H9 (cell line): ENCODE data around the gene SEL1L. TPM values are rescaled to one million over a fixed set of nuclear protein-coding genes. Genes with fewer than 3 reads are reported as not detected.

Experiments used
- DNase-seq: peaks from one replicate; pipeline ENCODE4 v3.0.0-alpha.2; 2017
- H2AFZ ChIP-seq: one replicate; pipeline ENCODE4 v1.6.1; 2013; ENCODE audit warnings: mild to moderate bottlenecking, low read length, control low read depth, moderate library complexity
- H2AK5ac ChIP-seq: 2 replicates; pipeline ENCODE4 v1.6.1; 2013; ENCODE audit warnings: low read length, control low read depth, mixed read lengths; ENCODE audit not compliant: insufficient read length
- H2BK120ac ChIP-seq: one replicate; pipeline ENCODE4 v1.6.1; 2013; ENCODE audit warnings: low read depth, mild to moderate bottlenecking, low read length, control low read depth, inconsistent platforms; ENCODE audit not compliant: poor library complexity, severe bottlenecking
- H2BK12ac ChIP-seq: 2 replicates; pipeline ENCODE4 v1.6.1; 2013; ENCODE audit warnings: low read length, control low read depth, mixed read lengths, low read depth; ENCODE audit not compliant: insufficient read length
- H2BK15ac ChIP-seq: 2 replicates; pipeline ENCODE4 v1.6.1; 2013; ENCODE audit warnings: low read depth, low read length, control low read depth
- H2BK20ac ChIP-seq: one replicate; pipeline ENCODE4 v1.6.1; 2013; ENCODE audit warnings: low read depth, mild to moderate bottlenecking, low read length, control low read depth, inconsistent platforms; ENCODE audit not compliant: poor library complexity, severe bottlenecking
- H2BK5ac ChIP-seq: 2 replicates; pipeline ENCODE4 v1.6.1; 2013; ENCODE audit warnings: low read length, control low read depth, mixed read lengths; ENCODE audit not compliant: insufficient read length
- H3K14ac ChIP-seq: 2 replicates; pipeline ENCODE4 v1.6.1; 2013; ENCODE audit warnings: low read length, control low read depth; ENCODE audit not compliant: insufficient read depth
- H3K18ac ChIP-seq: 2 replicates; pipeline ENCODE4 v1.6.1; 2013; ENCODE audit warnings: low read depth, mild to moderate bottlenecking, mixed read lengths, low read length, control low read depth; ENCODE audit not compliant: insufficient read length
- H3K23ac ChIP-seq: 2 replicates; pipeline ENCODE4 v1.6.1; 2013; ENCODE audit warnings: low read length, control low read depth, mixed read lengths, low read depth; ENCODE audit not compliant: insufficient read length
- H3K23me2 ChIP-seq: 2 replicates; pipeline ENCODE4 v1.6.1; 2013; ENCODE audit warnings: low read depth, mild to moderate bottlenecking, mixed read lengths, low read length, control low read depth; ENCODE audit not compliant: insufficient read length, poor library complexity, severe bottlenecking
- H3K27ac ChIP-seq: 2 replicates; pipeline ENCODE4 v1.5.1; 2013; ENCODE audit warnings: low read length, control low read depth, mixed read lengths, low read depth; ENCODE audit not compliant: insufficient read length
- H3K27me3 ChIP-seq: 2 replicates; pipeline ENCODE4 v1.6.1; 2013; ENCODE audit warnings: low read length, control low read depth, inconsistent platforms; ENCODE audit not compliant: insufficient read depth
- H3K4ac ChIP-seq: 2 replicates; pipeline ENCODE4 v1.6.1; 2013; ENCODE audit warnings: low read depth, mild to moderate bottlenecking, control low read depth, inconsistent platforms, low read length, moderate library complexity
- H3K4me1 ChIP-seq: 2 replicates; pipeline ENCODE4 v1.6.1; 2013; ENCODE audit warnings: low read length, control low read depth, inconsistent platforms; ENCODE audit not compliant: insufficient read depth
- H3K4me2 ChIP-seq: 2 replicates; pipeline ENCODE4 v1.6.1; 2013; ENCODE audit warnings: low read length, control low read depth, mixed read lengths; ENCODE audit not compliant: insufficient read length, insufficient read depth
- H3K56ac ChIP-seq: 2 replicates; pipeline ENCODE4 v1.6.1; 2013; ENCODE audit warnings: low read depth, mild to moderate bottlenecking, mixed read lengths, low read length, control low read depth; ENCODE audit not compliant: insufficient read length
- H3K79me1 ChIP-seq: 2 replicates; pipeline ENCODE4 v1.6.1; 2013; ENCODE audit warnings: low read depth, mild to moderate bottlenecking, moderate library complexity, low read length, control low read depth, inconsistent platforms; ENCODE audit not compliant: insufficient read depth, poor library complexity, severe bottlenecking
- H3K79me2 ChIP-seq: 2 replicates; pipeline ENCODE4 v1.6.1; 2013; ENCODE audit warnings: low read length, control low read depth, inconsistent platforms; ENCODE audit not compliant: insufficient read depth
- H3K9ac ChIP-seq: 2 replicates; pipeline ENCODE4 v1.6.1; 2013; ENCODE audit warnings: low read length, control low read depth, mixed read lengths; ENCODE audit not compliant: insufficient read length; ENCODE audit errors: extremely low read depth
- H3K9me3 ChIP-seq: one replicate; pipeline ENCODE4 v1.6.1; 2013; ENCODE audit warnings: low read depth, low read length, inconsistent platforms; ENCODE audit not compliant: control insufficient read depth
- H3T11ph ChIP-seq: one replicate; pipeline ENCODE4 v1.6.1; 2013; ENCODE audit warnings: mild to moderate bottlenecking, low read length, control low read depth, inconsistent platforms
- H4K20me1 ChIP-seq: one replicate; pipeline ENCODE4 v1.6.1; 2013; ENCODE audit not compliant: control insufficient read depth, insufficient read length, insufficient read depth
- H4K5ac ChIP-seq: 2 replicates; pipeline ENCODE4 v1.6.1; 2013; ENCODE audit warnings: low read depth, mild to moderate bottlenecking, mixed read lengths, low read length, control low read depth; ENCODE audit not compliant: insufficient read length
- H4K8ac ChIP-seq: replicated peaks from 2 replicates; pipeline ENCODE4 v1.6.1; 2013; ENCODE audit warnings: low read length, control low read depth, mixed read lengths, low read depth; ENCODE audit not compliant: insufficient read length
- H4K91ac ChIP-seq: 2 replicates; pipeline ENCODE4 v1.6.1; 2013; ENCODE audit warnings: low read depth, mild to moderate bottlenecking, moderate library complexity, mixed read lengths, low read length, control low read depth; ENCODE audit not compliant: insufficient read length
- H3K27ac Mint-ChIP-seq, 3 experiments: 2 replicates in 2 of 3; 3 replicates in 1 of 3; pipeline ENCODE4 v1.8.0; 2020 to 2021; ENCODE audit warnings: mixed read lengths in 3 of 3, mild to moderate bottlenecking in 1 of 3, moderate library complexity in 1 of 3
- H3K27me3 Mint-ChIP-seq: 2 replicates; pipeline ENCODE4 v1.8.0; 2021; ENCODE audit warnings: low read depth, mild to moderate bottlenecking, moderate library complexity, mixed read lengths
- H3K36me3 Mint-ChIP-seq, 3 experiments: 2 replicates in 2 of 3; 3 replicates in 1 of 3; pipeline ENCODE4 v1.8.0; 2020 to 2021; ENCODE audit warnings: low read depth in 3 of 3, mixed read lengths in 3 of 3; ENCODE audit not compliant: insufficient read depth in 1 of 3
- H3K4me1 Mint-ChIP-seq, 2 experiments: 2 replicates each; pipeline ENCODE4 v1.8.0; 2020; ENCODE audit warnings: mixed read lengths in 2 of 2
- H3K4me3 Mint-ChIP-seq, 2 experiments: 2 replicates in 1 of 2; 3 replicates in 1 of 2; pipeline ENCODE4 v1.8.0; 2020 to 2021; ENCODE audit warnings: mild to moderate bottlenecking in 2 of 2, mixed read lengths in 2 of 2, moderate library complexity in 1 of 2
- H3K9me3 Mint-ChIP-seq, 2 experiments: 2 replicates in 1 of 2; 3 replicates in 1 of 2; pipeline ENCODE4 v1.8.0; 2020; ENCODE audit warnings: mild to moderate bottlenecking in 2 of 2, mixed read lengths in 2 of 2, moderate library complexity in 1 of 2
- CTCF ChIP-seq: fragments of 200-600 bp; sonication (generic); conservative IDR thresholded peaks from 3 replicates; pipeline ENCODE4 v1.8.0; 2021; ENCODE audit warnings: antibody characterized with exemption, mild to moderate bottlenecking
- WGBS: extraction: QIAGEN DNeasy Blood & Tissue Kit; methylation state at CpG from one replicate; pipeline ENCODE4 v1.1.7; 2013; ENCODE audit warnings: missing lambda C conversion rate, low lambda C conversion rate, mixed read lengths; ENCODE audit not compliant: insufficient read length; ENCODE audit errors: extremely low coverage; 5-methylcytosine and 5-hydroxymethylcytosine counted together
- total RNA-seq: library from RNA; stranded (reverse); gene quantifications from 2 replicates; pipeline ENCODE4 v1.2.1, GENCODE V29; 2021

SEL1L gene
- total RNA-seq, 1 experiment from 2014 or later: 27.5 TPM

- Mint-ChIP-seq H3K4me3 (no peak overlapping the region), H3K27ac (no peak overlapping the region)
- no peak overlapping the region for H2BK20ac ChIP-seq
Measured at GRCh38 chr14:81509321-81509720, 24.3 kb downstream of the SEL1L start.

More at GRCh38 chr14:81509321-81509720, 24.3 kb downstream of the SEL1L start:
- Histone ChIP-seq H3K4me1 (no peaks in the 10 kb centered on the region), H3K9ac (no peak overlapping the region), H2AK5ac (no peak overlapping the region), H3K23me2 (no peaks in the 10 kb centered on the region), H3K14ac (no peak overlapping the region), H3K4ac (no peak overlapping the region), H3T11ph (no peak overlapping the region), H2BK15ac (no peak overlapping the region), H3K79me2 (no peaks in the 10 kb centered on the region), H2AFZ (no peak overlapping the region), H4K20me1 (no peaks in the 10 kb centered on the region), H3K23ac (no peak overlapping the region), H4K5ac (no peak overlapping the region), H3K56ac (no peak overlapping the region), H4K91ac (no peak overlapping the region), H3K27ac (no peak overlapping the region), H2BK12ac (no peak overlapping the region), H3K79me1 (no peaks in the 10 kb centered on the region), H4K8ac (no peak overlapping the region), H3K9me3 (no peaks in the 10 kb centered on the region), H2BK120ac (no peak overlapping the region), H3K4me2 (no peak overlapping the region), H3K27me3 (no peaks in the 10 kb centered on the region), H3K18ac (no peak overlapping the region), H2BK5ac (no peak overlapping the region)
- WGBS: no CpG with 5 or more reads among the region's 5 CpGs
- no peak for TF ChIP-seq CTCF
- no peak for DNase-seq
- Mint-ChIP-seq H3K9me3 (no peaks in the 10 kb centered on the region; a peak in 1 of 5 replicates), H3K4me1 (peaks cover 13 to 16% of the 10 kb centered on the region in 2 experiments), H3K27me3 (no peaks in the 10 kb centered on the region), H3K36me3 (peaks cover 18 to 21% (median 20%) of the 10 kb centered on the region in 3 experiments; a peak in 6 of 7 replicates)
